NCI-H2171 treated with DMSO at 0.1 percent for 48 hours (cell line): ENCODE measurements around the gene SLC25A1.

Experiments used
- DNase-seq: peaks from one replicate; lab custom pipeline; 2025; lab: John Stamatoyannopoulos, UW

Gene SLC25A1

DNA sequence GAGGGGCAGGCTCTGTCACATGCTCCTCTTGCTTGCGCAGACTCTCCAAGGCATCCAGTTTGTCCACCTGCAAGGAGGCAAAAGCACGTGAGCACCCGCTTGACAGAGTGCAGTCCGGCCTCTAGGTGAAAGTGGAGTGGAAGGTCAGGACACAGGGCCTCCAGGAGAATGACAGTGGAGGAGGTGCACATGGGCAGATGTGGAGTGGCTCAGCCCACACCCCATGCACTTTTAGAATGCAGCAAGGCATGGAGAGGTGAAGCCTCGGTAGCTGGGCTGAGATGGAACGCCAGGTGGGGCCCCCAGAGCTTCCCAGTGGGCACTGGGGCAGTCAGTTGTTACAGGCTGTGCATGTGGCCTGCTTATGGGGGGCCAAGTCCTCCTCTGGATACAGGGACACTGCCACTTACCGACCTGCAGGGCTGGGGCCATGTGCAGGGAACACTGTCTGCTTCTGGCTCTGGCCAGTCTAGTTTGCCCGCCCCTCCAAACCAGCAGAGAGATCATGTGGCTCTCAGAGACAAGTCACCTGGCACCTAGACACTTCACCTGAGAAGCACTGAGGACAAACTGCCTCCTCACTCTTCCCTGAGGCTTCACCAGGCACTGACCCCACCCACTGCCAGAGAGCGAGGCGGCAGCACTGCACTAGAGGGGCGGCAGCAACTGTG is 2.3 kb upstream of the SLC25A1 start:
- no peak for DNase-seq

DNA sequence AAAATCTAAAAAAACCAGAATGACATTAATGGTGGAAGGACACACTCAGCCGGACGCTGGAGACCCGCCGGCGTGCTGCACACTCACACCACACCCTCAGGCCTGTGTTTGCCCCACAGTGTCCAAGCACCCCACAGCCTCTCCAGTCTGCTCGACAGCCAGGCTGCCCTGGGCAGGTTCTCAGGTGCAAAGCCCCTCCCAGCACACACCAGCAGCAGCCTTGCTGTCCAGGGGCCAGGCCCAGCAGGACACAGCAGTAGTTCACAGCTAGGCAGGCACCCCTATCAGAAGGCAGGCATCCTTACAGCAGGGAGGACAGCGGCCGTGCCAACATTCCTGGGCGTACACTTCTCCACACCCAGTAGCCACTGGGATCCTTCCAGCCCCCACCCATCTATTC is 1.7 kb upstream of the SLC25A1 start:
- DNase-seq, result no peak

DNA sequence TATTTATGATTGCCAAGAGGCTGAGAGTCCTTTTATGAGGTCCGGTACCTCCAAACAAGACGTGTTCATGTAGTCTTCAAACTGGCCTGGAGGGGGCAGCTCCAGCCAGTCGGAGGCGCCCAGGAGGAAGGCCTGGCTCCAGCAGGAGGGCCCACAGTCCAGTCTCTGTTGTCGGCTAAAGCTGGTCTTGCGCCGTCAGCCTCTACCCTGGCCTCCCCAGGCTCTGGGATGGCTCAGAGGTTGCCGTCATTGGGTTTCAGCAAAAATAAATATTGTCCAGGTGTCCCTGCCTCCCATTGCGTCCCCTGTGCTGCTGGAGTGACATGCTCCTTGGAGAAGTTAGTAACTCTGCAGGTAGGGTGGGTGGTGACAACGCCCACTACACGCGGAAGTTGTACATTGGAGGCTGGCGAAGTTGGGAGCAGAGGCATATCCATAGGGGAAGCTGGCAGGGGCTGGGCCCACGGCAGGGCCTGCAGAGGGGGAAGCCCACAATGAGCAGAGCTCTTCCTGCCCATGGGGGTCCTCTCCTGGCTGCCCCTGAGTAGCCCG is 1.0 kb upstream of the SLC25A1 start:
- peak; percentile 63 for DNase-seq

- DNase-seq, result peak; percentile 57
These were observed 375 bp downstream of the SLC25A1 start for GRCh38 chr22:19178065-19178656.

- no peak for DNase-seq
These were observed 1.1 kb downstream of the SLC25A1 start for GRCh38 chr22:19177164-19178064.

DNA sequence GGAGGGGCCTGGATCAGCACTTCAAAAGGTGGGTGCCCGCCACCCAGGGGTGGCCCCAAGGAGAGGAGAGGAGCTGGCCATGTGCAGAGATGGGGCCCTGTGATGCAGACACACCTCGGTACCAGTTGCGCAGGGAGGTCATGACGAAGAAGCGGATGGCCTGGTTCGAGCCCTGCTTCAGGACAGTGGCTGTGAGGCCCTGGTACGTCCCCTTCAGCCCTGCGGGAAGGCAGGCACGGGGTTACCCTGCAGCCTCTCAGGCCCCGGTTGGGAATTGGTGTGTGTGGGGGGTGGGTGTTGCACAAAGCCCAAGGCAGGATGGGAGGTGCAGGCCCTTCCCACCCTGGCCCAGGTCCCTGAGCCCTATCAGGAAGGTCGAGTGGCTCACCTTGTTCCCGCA is 1.8 kb downstream of the SLC25A1 start:
- no peak for DNase-seq

GRCh38 chr22:19176175-19176643 is 2.3 kb downstream of the SLC25A1 start:
- DNase-seq, result no peak

DNA sequence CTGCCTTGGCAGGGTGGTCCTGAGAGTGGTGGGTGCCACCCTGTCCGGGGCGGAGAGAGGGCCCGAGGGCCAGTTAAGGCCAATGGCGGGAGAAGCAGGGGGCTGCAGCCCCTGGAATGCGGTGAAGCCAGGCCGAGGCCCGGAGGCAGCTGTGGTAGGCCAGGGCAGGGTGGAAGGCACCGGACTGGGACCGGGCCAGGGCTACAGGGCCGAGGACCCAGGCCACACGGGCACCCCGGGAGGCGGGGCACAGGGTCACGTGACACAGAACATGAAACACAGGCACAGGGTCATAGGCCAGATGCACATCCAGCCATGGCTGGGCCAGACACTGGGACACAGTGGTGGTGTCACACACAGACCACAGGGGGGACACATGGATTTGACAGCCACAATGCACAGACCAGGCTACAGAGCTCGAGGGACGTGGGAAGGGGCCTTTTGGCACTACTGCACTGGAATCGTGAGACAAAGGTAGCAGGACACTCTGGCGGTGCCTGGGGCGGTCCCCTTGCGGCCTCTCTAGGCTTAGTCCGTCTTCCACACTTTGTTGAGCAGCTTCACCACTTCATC is 2.8 kb downstream of the SLC25A1 start:
- DNase-seq, result no peak

- no peak for DNase-seq
These were observed 3.4 kb downstream of the SLC25A1 start for GRCh38 chr22:19175026-19175601.

DNA sequence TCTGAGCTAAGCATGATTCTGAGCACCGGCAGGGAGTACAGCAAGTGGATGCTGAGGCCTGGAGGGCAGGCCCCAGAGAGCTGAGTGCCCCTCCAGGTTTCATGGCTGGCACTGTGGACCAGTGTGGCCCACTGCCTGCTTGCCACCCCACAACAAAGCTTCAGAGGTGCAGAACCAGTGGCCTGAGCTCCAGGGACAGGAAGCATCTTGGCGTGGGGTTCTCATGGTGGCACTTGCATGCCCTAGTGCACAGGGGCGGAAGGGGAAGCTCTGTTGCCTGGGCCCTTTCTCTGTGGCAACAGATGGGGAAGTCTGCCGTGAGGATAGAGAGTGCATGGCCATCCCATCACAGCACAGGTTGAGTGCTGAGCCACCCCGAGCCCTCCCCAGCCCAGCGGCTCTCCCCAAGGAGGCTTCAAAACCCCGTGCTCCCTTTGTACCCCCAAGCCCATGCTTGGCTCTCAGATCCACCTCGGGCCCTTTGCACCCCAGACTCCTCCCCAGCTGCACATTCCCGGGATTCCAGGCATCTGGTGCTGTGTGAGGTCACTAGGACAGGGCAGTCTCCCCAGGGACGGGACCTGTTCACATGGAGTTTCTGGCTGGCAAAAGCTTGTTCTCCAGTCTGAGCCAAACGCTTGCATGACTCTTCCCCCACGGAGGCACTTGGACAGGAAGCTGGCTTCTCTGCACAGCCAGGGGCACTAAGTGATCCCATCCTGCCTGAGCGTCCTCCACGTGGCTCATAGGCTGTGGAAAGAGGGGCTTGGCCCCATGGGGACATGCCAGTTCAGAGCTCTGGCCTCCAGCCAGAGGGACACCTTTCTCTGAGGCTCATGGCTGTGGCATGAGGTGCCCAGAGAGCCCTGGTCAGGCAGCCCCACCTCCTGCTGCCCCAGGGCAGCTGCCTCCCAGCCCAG is 4.2 kb downstream of the SLC25A1 start:
- DNase-seq, result no peak

DNA sequence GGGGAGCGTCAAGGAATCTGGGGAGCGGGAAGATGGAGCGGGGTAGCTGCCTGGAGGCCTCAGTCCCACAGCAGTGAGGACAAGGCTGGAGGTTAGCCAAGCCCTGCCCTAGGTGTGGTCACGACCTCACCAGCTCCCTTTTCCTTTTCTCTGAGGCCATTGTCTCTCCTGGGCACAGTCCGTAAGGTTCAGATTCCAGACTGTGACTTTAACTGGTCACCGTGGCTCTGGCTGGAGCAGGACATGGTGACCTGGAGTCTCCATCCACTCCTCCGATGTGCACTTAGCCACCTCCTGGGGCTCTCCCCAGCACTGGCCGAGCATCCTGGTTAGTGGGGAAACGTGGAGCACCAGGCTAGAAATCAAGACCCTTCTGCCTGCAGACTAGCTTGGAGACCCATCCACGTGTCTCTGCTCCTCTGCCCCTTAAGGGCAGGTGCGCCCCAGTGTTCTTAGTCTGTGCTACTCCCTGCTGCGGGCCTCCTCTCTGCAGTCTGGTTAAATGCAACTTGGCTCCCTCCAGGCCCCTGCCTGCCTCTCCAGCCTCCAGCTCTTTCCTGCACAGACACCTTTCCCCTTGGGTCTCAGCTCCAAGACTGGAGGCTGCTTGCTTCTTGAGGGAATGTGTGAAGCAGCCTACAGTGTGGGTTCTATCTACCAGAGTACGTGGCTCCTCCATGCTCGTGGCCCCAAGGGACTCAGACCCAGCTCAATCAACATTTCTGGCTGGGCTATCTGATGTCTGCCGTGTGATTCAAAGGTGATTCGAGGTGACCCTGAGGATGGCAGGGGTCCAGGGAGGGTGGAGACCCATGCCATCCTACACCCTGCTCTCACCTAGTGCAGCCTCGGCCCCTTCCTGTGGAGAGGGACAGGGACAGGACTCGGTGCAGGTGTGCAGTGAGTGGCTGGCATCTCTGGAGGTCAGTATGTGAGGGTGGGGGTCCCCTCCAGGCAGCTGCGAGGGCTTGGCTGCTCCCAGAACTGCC is 5.2 kb downstream of the SLC25A1 start:
- DNase-seq, result no peak

GRCh38 chr22:19172213-19173046 is 6.1 kb downstream of the SLC25A1 start:
- DNase-seq, result no peak

DNA sequence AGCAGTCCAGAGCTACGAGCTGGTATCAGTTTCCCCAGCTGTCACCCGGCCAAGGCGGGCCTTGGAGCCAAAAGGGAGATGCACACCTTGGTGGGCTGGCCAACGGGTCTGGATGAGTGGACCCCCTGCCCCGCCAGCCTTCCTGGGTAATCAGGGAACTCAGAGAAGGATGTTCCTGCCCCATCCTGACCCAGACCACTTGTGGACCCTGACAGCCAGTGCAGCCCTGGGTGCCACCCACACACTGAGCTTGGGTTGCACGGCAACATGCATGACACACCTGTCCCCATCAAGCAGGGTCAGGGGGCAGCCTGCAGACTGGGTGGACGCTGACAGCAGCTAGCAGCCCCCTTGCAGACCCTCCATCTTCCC is 8.6 kb downstream of the SLC25A1 start:
- DNase-seq, result no peak

DNA sequence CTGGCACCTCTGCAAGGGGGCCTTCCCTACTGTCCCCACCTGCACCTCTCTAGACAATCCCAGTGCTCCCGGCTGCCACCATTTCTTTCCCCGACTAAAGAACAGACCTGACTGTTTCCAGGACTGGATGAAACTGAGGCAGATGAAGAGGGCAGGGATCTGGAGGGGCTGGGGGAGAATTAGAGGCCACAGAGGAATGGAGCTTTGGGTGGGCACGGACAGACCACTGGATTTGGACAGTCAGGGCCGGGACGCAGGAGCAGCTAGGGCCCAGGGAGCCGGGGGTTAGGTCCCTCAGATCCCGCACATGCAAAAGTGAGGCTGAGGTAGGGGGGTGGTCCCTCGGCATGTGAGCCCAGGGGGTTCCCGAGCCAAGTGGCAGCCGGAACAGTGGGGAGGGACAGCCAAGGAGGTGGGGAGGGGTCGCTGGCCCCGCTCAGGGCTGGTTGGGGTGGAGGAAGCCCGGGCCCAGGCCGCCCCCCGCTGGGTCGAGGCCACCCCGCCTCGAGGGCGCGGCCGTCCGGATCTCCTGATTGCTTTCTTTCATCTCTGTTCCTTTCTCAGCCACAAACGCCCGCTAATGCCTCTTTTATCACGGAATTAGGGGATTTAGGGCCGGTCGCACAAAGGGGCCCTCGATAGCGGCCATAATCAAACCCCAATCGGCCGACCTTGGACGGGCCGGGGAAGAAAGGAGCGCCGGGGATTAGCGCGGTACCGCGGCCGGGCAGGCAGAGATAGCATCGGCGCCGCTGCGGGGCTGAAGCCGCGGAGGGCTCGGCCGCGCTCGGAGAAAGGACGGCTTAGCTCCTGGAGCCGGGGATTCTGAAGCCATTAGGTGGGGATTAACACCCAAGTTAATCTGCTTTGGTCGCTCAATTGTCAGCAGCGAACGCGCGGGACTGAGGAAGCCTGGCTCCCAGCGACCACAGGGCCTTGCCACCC is 9.3 kb downstream of the SLC25A1 start:
- DNase-seq, result no peak

DNA sequence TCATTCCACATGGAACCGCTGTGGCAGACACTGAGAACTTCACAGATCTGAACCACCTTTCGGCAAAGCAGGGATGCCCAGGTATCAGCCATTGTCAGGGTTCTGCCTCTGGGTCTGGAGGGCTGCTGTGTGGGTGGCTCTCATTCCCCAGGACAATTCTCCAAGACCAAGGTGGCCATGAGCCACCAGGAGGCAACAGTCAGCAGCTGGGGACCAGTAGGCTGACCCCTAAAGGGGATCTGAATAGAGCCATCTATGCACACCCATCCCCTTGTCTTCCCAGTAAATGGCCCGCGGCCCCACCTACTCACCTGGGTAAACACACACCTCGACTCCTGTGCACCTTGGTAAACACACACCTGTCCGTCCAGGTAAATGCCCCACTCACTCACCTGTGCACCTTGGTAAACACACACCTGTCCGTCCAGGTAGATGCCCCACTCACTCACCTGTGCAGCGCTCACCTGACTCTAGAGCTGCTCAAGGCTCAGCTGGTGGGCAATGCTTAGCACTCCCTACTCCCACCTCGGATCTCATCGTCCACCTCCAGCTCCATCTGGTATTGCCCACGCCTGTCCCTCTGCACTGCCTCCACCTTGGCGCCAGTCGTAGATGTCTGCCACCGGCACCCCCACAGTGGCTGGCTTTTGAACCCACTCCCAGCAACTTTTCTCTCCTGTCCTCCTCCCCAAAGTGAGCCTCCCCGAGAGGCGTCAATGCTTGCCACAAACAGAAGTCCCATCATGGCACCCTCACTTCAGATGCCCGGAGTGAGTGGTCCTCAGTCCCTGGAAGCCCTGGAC is 10.2 kb downstream of the SLC25A1 start:
- DNase-seq, result no peak

- no peak for DNase-seq
These were observed 11.2 kb downstream of the SLC25A1 start for GRCh38 chr22:19167106-19167869.
